ENCODE results near the gene PM20D1. TPM values are rescaled to one million over a fixed set of nuclear protein-coding genes. Genes with fewer than 3 reads are reported as not detected.
A peak's percentile ranks its signal among the peaks of the same experiment; 100 is the strongest.
"Not testable (repeated sequence)": the region's sequence is repeated elsewhere in the genome, so short reads cannot be mapped to it uniquely, and the experiment has no call there.

PM20D1 gene
- total and polyA plus RNA-seq, 3 experiments from 2014 or later: 0.31 to 2.6 (median 0.38) TPM

DNA sequence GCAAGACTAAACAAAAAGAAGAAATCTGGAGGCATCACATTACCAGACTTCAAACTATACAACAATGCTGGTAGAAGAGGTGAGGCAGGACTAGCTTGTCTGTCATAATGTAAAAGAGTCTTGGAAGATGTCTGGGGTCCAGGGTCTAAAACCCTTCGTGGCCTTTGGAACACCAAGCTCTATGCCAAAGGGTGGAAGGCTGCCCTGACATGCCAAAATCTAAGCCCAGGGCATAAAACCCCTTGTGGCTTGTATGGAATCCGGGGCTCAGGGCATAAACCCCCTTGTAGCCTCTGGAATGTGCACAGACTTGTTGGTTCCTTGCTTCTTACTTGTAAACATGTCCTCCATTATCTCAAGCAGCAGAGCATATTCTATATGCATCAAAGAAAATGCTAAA lies 7.6 kb upstream of the PM20D1 start:
- CTCF ChIA-PET; H3K27ac ChIP-seq (ENCODE audit: low read depth, low read length); H3K9me3 ChIP-seq (ENCODE audit: low read length); H3K27me3 Mint-ChIP-seq; H3K36me3 ChIP-seq (ENCODE audit: insufficient read depth, low read length); H3K4me1 ChIP-seq (ENCODE audit: insufficient read depth, low read length); H3K27me3 ChIP-seq (ENCODE audit: insufficient read depth, low read length, poor library complexity, severe bottlenecking); H3K4me3 ChIP-seq (ENCODE audit: low read length); H3K4me3 Mint-ChIP-seq; H3K36me3 Mint-ChIP-seq; POLR2A ChIA-PET; DNase-seq: not testable (repeated sequence)
- peaks cover 0 to 12% (median 9%) of the 10 kb centered on the region in 5 donors for H3K9me3 Mint-ChIP-seq
- H3K27ac Mint-ChIP-seq: peak overlapping the region in 1 of 8 donors; percentile 12
- H3K4me1 Mint-ChIP-seq: peaks cover 9 to 14% (median 10%) of the 10 kb centered on the region in 3 donors

DNA sequence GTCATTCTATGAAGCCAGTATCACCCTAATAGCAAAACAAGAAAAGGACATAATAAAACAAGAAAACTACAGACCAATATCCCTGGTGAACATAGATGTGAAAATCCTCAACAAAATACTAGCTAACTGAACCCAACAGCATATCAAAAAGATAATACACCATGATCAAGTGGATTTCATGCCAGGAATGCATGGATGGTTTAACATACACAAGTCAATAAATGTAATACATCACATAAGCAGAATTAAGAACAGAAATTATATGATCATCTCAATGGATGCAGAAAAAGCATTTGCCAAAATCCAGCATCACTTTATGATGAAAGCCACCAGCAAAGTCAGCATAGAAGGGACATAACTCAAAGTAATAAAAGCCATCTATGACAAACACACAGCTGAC lies 6.5 kb upstream of the PM20D1 start:
- Histone ChIP-seq H3K9me3 (ENCODE audit: low read length) (no peaks in the 10 kb centered on the region), H3K27ac (ENCODE audit: low read depth, low read length) (no peak overlapping the region), H3K4me3 (ENCODE audit: low read length) (no peak overlapping the region), H3K27me3 (ENCODE audit: insufficient read depth, low read length, poor library complexity, severe bottlenecking) (no peaks in the 10 kb centered on the region), H3K36me3 (ENCODE audit: insufficient read depth, low read length) (no peaks in the 10 kb centered on the region), H3K4me1 (ENCODE audit: insufficient read depth, low read length) (no peaks in the 10 kb centered on the region)
- Mint-ChIP-seq H3K36me3 (peaks cover 3 to 14% (median 4%) of the 10 kb centered on the region in 3 donors), H3K4me3 (no peak overlapping the region), H3K27ac (no peak overlapping the region), H3K9me3 (peaks cover 0 to 12% (median 9%) of the 10 kb centered on the region in 5 donors), H3K27me3 (peaks cover 0 to 3% of the 10 kb centered on the region in 2 donors), H3K4me1 (peaks cover 9 to 14% (median 10%) of the 10 kb centered on the region in 3 donors)
- no peak for DNase-seq
- CTCF ChIA-PET: no interaction called here
- POLR2A ChIA-PET: no interaction called here

DNA sequence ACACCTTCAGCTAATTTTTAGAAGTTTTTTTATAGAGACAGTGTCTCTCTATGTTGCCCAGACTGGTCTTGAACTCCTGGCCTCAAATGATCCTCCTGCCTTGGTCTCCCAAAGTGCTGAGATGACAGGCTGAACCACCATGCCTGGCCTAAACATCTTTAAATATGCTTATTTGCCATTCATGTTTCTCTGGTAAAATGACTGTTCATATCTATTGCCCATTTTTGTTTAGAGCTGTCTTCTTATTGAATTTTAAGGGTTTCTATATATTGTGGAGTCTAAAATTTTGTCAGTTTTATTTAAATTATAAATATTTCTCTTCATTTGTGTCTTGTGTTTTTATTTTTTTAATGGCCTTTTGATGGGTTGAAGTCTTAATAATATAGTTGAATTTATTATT lies 3.0 kb upstream of the PM20D1 start:
- H3K36me3 ChIP-seq (ENCODE audit: insufficient read depth, low read length): no peaks in the 10 kb centered on the region
- no peak overlapping the region for H3K27ac Mint-ChIP-seq
- no peaks in the 10 kb centered on the region for H3K27me3 ChIP-seq (ENCODE audit: insufficient read depth, low read length, poor library complexity, severe bottlenecking)
- ChIA-PET CTCF (interaction anchor here (1.2 kb wide), 1 partner anchor 61 kb away, joined by 4 read pairs; no protein-coding TSS in a partner anchor), POLR2A (no interaction called here)
- peaks cover 15 to 17% (median 16%) of the 10 kb centered on the region in 3 donors for H3K4me1 Mint-ChIP-seq
- no peak overlapping the region for H3K4me3 ChIP-seq (ENCODE audit: low read length)
- H3K36me3 Mint-ChIP-seq: peaks cover 4 to 14% (median 6%) of the 10 kb centered on the region in 3 donors
- no peaks in the 10 kb centered on the region for H3K9me3 ChIP-seq (ENCODE audit: low read length)
- no peak overlapping the region for H3K4me3 Mint-ChIP-seq
- no peaks in the 10 kb centered on the region for H3K4me1 ChIP-seq (ENCODE audit: insufficient read depth, low read length)
- H3K27me3 Mint-ChIP-seq: peaks cover 0 to 1% of the 10 kb centered on the region in 2 donors
- H3K9me3 Mint-ChIP-seq: peaks cover 0 to 12% (median 11%) of the 10 kb centered on the region in 5 donors
- H3K27ac ChIP-seq (ENCODE audit: low read depth, low read length): no peak overlapping the region
- DNase-seq: no peak

DNA sequence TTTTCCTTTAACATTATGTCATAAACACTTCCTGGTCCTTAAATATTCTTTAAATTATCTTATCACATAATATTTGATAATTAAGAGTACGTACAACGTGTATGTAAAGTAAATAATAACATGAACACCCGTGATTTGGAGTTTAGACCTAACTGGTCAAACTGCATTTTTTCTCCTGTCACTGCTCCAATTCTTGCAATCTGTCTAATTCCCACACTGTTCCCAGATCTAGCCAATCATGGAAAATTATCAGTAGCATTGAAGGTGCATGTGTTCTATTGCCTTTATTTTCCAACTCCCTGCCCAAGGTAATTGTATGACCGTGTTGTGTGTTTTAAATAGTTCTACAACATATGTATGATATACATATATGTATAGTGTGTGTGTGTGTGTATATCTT lies 2.1 kb upstream of the PM20D1 start:
- no peak overlapping the region for H3K4me3 Mint-ChIP-seq
- peaks cover 0 to 1% of the 10 kb centered on the region in 2 donors for H3K27me3 Mint-ChIP-seq
- no peak overlapping the region for H3K27ac Mint-ChIP-seq
- peaks cover 4 to 14% (median 6%) of the 10 kb centered on the region in 3 donors for H3K36me3 Mint-ChIP-seq
- CTCF ChIA-PET: no interaction called here
- no peak overlapping the region for H3K4me3 ChIP-seq (ENCODE audit: low read length)
- POLR2A ChIA-PET: no interaction called here
- no peaks in the 10 kb centered on the region for H3K27me3 ChIP-seq (ENCODE audit: insufficient read depth, low read length, poor library complexity, severe bottlenecking)
- no peaks in the 10 kb centered on the region for H3K9me3 ChIP-seq (ENCODE audit: low read length)
- H3K36me3 ChIP-seq (ENCODE audit: insufficient read depth, low read length): no peaks in the 10 kb centered on the region
- H3K4me1 ChIP-seq (ENCODE audit: insufficient read depth, low read length): no peaks in the 10 kb centered on the region
- H3K27ac ChIP-seq (ENCODE audit: low read depth, low read length): no peak overlapping the region
- DNase-seq: no peak
- peaks cover 13 to 16% (median 14%) of the 10 kb centered on the region in 3 donors for H3K4me1 Mint-ChIP-seq
- peaks cover 0 to 12% (median 11%) of the 10 kb centered on the region in 5 donors for H3K9me3 Mint-ChIP-seq

DNA sequence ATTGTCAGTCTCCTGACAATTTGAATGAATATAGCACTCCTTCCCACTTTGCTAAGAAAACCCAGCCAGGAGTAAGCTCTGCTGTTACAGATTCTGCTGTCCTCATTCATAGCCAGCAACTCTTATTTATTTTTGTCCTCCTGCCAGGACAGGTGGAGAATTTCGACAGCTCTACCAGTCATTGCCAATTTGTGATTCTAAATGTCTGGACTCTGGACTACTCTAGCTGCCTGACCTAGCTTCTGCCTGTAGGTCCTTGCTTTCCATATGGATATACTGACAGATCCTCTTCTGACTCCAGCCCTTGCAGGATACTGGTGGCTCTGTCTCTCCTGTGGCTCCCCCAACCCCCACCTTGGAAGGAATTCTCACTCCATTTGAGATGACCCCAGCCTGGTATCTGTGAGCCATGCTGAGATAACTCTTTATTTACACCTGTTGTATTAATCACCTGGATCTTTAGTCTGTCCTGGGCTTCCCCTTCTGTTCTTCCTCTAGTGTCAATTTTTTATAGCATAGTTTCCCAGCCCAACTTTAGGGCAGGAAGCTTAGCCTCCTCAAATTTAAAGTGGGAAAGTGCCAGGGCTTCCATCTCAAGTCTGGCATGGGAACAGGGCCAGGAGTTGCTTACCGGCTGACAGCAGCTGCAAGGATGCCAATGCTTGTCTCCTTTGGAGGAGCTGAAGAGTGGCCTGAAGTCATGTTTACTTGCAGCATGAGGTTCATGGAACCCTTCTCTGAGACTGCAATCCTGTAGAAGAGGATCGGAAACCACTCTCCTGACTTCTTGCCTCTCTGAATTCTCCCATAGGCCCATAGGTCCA lies 6.7 kb downstream of the PM20D1 start:
- no peaks in the 10 kb centered on the region for H3K9me3 ChIP-seq (ENCODE audit: low read length)
- Mint-ChIP-seq H3K4me1 (no peaks in the 10 kb centered on the region), H3K36me3 (peaks cover 0 to 10% (median 7%) of the 10 kb centered on the region in 3 donors), H3K27me3 (peaks cover 0 to 1% of the 10 kb centered on the region in 2 donors), H3K4me3 (no peak overlapping the region), H3K27ac (peak overlapping the region in 1 of 8 donors; percentile 11), H3K9me3 (no peaks in the 10 kb centered on the region)
- no peak overlapping the region for H3K27ac ChIP-seq (ENCODE audit: low read depth, low read length)
- CTCF ChIA-PET: no interaction called here
- no peaks in the 10 kb centered on the region for H3K27me3 ChIP-seq (ENCODE audit: insufficient read depth, low read length, poor library complexity, severe bottlenecking)
- H3K36me3 ChIP-seq (ENCODE audit: insufficient read depth, low read length): no peaks in the 10 kb centered on the region
- H3K4me1 ChIP-seq (ENCODE audit: insufficient read depth, low read length): no peaks in the 10 kb centered on the region
- no peak overlapping the region for H3K4me3 ChIP-seq (ENCODE audit: low read length)
- no peak for DNase-seq
- POLR2A ChIA-PET: no interaction called here

DNA sequence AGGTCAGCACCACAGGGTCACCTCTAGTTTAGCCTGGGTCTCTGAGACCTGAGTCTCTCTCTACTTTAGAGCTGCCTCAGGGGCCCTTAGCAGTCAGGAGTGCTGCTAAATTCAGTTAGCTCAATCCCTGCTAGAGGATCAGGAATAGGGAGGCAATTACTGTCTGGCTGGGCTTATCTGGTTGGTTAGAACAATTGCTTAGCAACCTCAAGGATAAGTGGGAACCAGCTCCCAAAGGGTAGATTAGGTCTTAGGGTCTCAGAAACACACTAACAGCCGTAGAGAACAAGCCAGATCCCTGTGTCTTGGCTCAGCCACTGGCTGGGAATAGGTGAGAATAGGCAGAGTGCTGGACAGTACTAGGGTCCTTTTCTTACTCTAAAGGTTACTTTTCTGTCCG lies 7.7 kb downstream of the PM20D1 start:
- H3K4me3 Mint-ChIP-seq: no peak overlapping the region
- Histone ChIP-seq H3K36me3 (ENCODE audit: insufficient read depth, low read length) (no peaks in the 10 kb centered on the region), H3K27me3 (ENCODE audit: insufficient read depth, low read length, poor library complexity, severe bottlenecking) (no peaks in the 10 kb centered on the region), H3K4me1 (ENCODE audit: insufficient read depth, low read length) (no peaks in the 10 kb centered on the region), H3K4me3 (ENCODE audit: low read length) (no peak overlapping the region), H3K27ac (ENCODE audit: low read depth, low read length) (no peak overlapping the region), H3K9me3 (ENCODE audit: low read length) (no peaks in the 10 kb centered on the region)
- POLR2A ChIA-PET: no interaction called here
- CTCF ChIA-PET: interaction anchor here (1.5 kb wide), 1 partner anchor 135 kb away, joined by 3 read pairs; no protein-coding TSS in a partner anchor
- DNase-seq: no peak
- H3K36me3 Mint-ChIP-seq: peaks cover 3 to 10% (median 7%) of the 10 kb centered on the region in 3 donors
- peaks cover 0 to 1% of the 10 kb centered on the region in 2 donors for H3K27me3 Mint-ChIP-seq
- H3K9me3 Mint-ChIP-seq: no peaks in the 10 kb centered on the region
- no peak overlapping the region for H3K27ac Mint-ChIP-seq
- no peaks in the 10 kb centered on the region for H3K4me1 Mint-ChIP-seq

DNA sequence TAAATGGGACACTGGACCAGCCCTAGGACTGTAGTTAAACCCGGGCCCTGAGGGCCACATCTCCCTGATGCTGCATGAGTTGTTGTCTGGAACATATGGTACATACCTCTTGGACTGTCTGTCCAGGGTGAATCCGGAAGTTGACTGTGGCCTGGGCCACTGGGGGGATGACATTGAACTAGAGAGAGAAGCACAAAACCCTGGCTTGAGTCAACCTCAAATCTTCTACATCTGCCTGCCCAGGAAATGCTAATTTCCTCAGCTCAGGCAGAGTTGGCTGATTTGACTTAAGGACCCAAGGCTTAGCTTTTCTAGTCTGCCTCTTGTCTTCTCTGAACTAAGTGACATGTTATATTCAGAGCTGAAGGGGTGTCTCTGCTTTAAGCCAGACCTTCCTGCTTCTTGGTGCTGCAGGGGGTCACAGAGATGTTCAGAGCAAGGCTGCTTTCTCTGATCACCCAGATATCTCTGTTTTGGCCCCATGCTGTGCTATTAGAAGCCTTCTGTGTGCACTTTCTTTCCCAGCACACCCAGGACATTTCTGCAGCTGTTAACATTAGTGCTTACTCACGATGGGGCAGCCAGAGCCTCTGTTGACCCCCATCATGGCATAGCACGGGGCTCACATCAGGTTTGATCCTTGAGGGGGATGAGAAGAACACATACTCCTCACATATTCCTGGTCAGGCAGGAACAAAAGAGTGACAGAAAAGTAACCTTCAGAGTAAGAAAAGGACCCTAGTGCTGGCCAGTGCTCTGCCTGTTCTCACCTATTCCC lies 9.6 kb downstream of the PM20D1 start:
- POLR2A ChIA-PET: no interaction called here
- Mint-ChIP-seq H3K27me3 (peaks cover 0 to 1% of the 10 kb centered on the region in 2 donors), H3K27ac (peak overlapping the region in 1 of 8 donors; percentile 28), H3K4me1 (no peaks in the 10 kb centered on the region), H3K4me3 (no peak overlapping the region), H3K9me3 (no peaks in the 10 kb centered on the region), H3K36me3 (peaks cover 3 to 10% (median 7%) of the 10 kb centered on the region in 3 donors)
- Histone ChIP-seq H3K27me3 (ENCODE audit: insufficient read depth, low read length, poor library complexity, severe bottlenecking) (no peaks in the 10 kb centered on the region), H3K4me3 (ENCODE audit: low read length) (no peak overlapping the region), H3K27ac (ENCODE audit: low read depth, low read length) (no peak overlapping the region), H3K9me3 (ENCODE audit: low read length) (no peaks in the 10 kb centered on the region), H3K36me3 (ENCODE audit: insufficient read depth, low read length) (no peaks in the 10 kb centered on the region), H3K4me1 (ENCODE audit: insufficient read depth, low read length) (no peaks in the 10 kb centered on the region)
- CTCF ChIA-PET: interaction anchor here (1.2 kb wide), 1 partner anchor 78 kb away, joined by 3 read pairs; no protein-coding TSS in a partner anchor
- DNase-seq: no peak
